MCF 10A (cell line): ENCODE data around the gene NR2C1. TPM values are rescaled to one million over a fixed set of nuclear protein-coding genes. Genes with fewer than 3 reads are reported as not detected.

Experiments
- BruUV-seq: library from RNA; stranded (reverse); fragments of 400-500 nt; replicated peaks from 2 replicates; lab custom pipeline; 2021; lab: Mats Ljungman, UMichigan
- CTCF ChIA-PET: fragments of 300-600 bp; sonication (Branson Sonifier 250); formaldehyde crosslinking; extraction: SDS; loops from one replicate; lab custom pipeline; 2021; ENCODE audit warnings: antibody characterized with exemption, inconsistent platforms; lab: Yijun Ruan, JAX
- POLR2A ChIA-PET: fragments of 300-600, 350-650 bp; sonication (Branson Sonifier 250); formaldehyde crosslinking; extraction: SDS; loops from one replicate; lab custom pipeline; 2020; ENCODE audit warnings: antibody characterized with exemption, inconsistent platforms; lab: Yijun Ruan, JAX
- DNase-seq: peaks from one replicate; pipeline ENCODE4 v3.0.0-alpha.2; 2018; ENCODE audit not compliant: unreplicated experiment
- H3K27ac Mint-ChIP-seq: one replicate; pipeline ENCODE4 v1.8.0; 2022; ENCODE audit warnings: mild to moderate bottlenecking, low read depth, mixed read lengths; ENCODE audit not compliant: unreplicated experiment
- H3K27me3 Mint-ChIP-seq: one replicate; pipeline ENCODE4 v1.8.0; 2022; ENCODE audit warnings: mixed read lengths; ENCODE audit not compliant: insufficient read depth, unreplicated experiment
- H3K36me3 Mint-ChIP-seq: one replicate; pipeline ENCODE4 v1.8.0; 2022; ENCODE audit warnings: mild to moderate bottlenecking, moderate library complexity, mixed read lengths; ENCODE audit not compliant: insufficient read depth, unreplicated experiment
- H3K4me1 Mint-ChIP-seq: one replicate; pipeline ENCODE4 v1.8.0; 2022; ENCODE audit warnings: mixed read lengths; ENCODE audit not compliant: insufficient read depth, unreplicated experiment
- H3K4me3 Mint-ChIP-seq: one replicate; pipeline ENCODE4 v1.8.0; 2022; ENCODE audit warnings: mild to moderate bottlenecking, moderate library complexity, mixed read lengths; ENCODE audit not compliant: unreplicated experiment
- H3K9me3 Mint-ChIP-seq: one replicate; pipeline ENCODE4 v1.8.0; 2022; ENCODE audit warnings: mixed read lengths; ENCODE audit not compliant: unreplicated experiment
- intact Hi-C: fragments of 100-400 bp; cut with micrococcal nuclease; formaldehyde crosslinking; loops from 2 replicates; pipeline ENCODE4 v1.14.1; 2022
- total RNA-seq: library from RNA; stranded (reverse); gene quantifications from 2 replicates; pipeline ENCODE4 v1.2.3, GENCODE V29; 2022
- TF ChIP-seq, protein P1 (sequence below): fragments of 200-600 bp; IDR thresholded peaks from one replicate; pipeline ENCODE4 v1.8.0; 2022; ENCODE audit warnings: antibody characterized with exemption, mild to moderate bottlenecking; ENCODE audit not compliant: unreplicated experiment

Gene NR2C1
- total RNA-seq, 1 experiment from 2014 or later = 29.0 TPM

GRCh38 chr12:95003213-95003920, 70.1 kb downstream of the NR2C1 start, which contains the start of gene NDUFA12:
NDUFA12 (minus strand) TSS chr12:95003697; CDS start chr12:95003680, 17 bp downstream.
- POLR2A ChIA-PET = interaction anchor here (0.6 to 3.0 kb wide), 27 partner anchors 9 to 471 kb away, joined by 3 to 29 read pairs (median 5); partner anchors contain the start of genes METAP2 and NR2C1
- TF ChIP-seq, protein P1, sequence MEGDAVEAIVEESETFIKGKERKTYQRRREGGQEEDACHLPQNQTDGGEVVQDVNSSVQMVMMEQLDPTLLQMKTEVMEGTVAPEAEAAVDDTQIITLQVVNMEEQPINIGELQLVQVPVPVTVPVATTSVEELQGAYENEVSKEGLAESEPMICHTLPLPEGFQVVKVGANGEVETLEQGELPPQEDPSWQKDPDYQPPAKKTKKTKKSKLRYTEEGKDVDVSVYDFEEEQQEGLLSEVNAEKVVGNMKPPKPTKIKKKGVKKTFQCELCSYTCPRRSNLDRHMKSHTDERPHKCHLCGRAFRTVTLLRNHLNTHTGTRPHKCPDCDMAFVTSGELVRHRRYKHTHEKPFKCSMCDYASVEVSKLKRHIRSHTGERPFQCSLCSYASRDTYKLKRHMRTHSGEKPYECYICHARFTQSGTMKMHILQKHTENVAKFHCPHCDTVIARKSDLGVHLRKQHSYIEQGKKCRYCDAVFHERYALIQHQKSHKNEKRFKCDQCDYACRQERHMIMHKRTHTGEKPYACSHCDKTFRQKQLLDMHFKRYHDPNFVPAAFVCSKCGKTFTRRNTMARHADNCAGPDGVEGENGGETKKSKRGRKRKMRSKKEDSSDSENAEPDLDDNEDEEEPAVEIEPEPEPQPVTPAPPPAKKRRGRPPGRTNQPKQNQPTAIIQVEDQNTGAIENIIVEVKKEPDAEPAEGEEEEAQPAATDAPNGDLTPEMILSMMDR = no peak
- H3K27me3 Mint-ChIP-seq = no peaks in the 10 kb centered on the region
- H3K4me1 Mint-ChIP-seq = peaks cover 14% of the 10 kb centered on the region
- peak; percentile 96 for DNase-seq
- H3K9me3 Mint-ChIP-seq = peaks cover 6% of the 10 kb centered on the region
- peaks cover 9% of the 10 kb centered on the region for H3K36me3 Mint-ChIP-seq
- intact Hi-C loops = no loop called here
- CTCF ChIA-PET = interaction anchor here (0.5 to 1.2 kb wide), 3 partner anchors 12 to 69 kb away, joined by 3 read pairs; no protein-coding TSS in a partner anchor
- peak within 1 kb of the TSS; percentile 94 for H3K4me3 Mint-ChIP-seq
- TSS peak; percentile 56 for BruUV-seq
- peak within 1 kb of the TSS; percentile 83 for H3K27ac Mint-ChIP-seq

DNA sequence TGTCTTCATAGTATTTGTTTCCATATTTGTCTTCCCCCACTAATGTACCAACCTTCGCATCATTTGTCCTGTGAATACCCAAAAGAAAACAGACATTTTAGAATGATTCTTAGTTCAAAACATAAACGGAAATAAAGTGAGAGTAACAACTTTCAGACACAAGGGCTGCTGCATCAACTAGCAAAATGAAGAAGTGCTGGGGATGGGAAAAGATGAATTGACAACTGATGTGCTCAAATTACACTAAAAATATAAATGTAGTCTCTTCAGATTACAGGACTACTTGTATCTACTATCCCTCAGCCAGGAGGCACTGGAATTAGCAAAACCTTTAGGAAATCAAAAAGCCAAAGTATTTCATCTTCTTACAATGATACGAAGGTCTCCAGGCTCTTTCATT, 70.7 kb downstream of the NR2C1 start:
- intact Hi-C loops = no loop called here
- peaks cover 6% of the 10 kb centered on the region for H3K9me3 Mint-ChIP-seq
- H3K4me3 Mint-ChIP-seq = peak overlapping the region; percentile 94
- ChIA-PET CTCF (interaction anchor here (0.7 kb wide), 2 partner anchors 55 to 70 kb away, joined by 3 to 6 read pairs; no protein-coding TSS in a partner anchor), POLR2A (interaction anchor here (0.7 to 3.0 kb wide), 15 partner anchors 8 to 463 kb away, joined by 3 to 29 read pairs (median 4); partner anchors contain the start of gene NR2C1)
- H3K27ac Mint-ChIP-seq = no peak overlapping the region
- H3K36me3 Mint-ChIP-seq = peaks cover 9% of the 10 kb centered on the region
- BruUV-seq = no TSS peak
- no peaks in the 10 kb centered on the region for H3K27me3 Mint-ChIP-seq
- TF ChIP-seq, protein P1 = no peak
- no peak for DNase-seq
- peaks cover 14% of the 10 kb centered on the region for H3K4me1 Mint-ChIP-seq

- CTCF ChIA-PET = interaction anchor here (0.6 kb wide), 1 partner anchor 338 kb away, joined by 4 read pairs; no protein-coding TSS in a partner anchor
Measured at GRCh38 chr12:94998326-94998725, 75.1 kb downstream of the NR2C1 start.

More at GRCh38 chr12:94998326-94998725, 75.1 kb downstream of the NR2C1 start:
- no peak for DNase-seq
- intact Hi-C loops = no loop called here
- H3K27me3 Mint-ChIP-seq = no peaks in the 10 kb centered on the region
- POLR2A ChIA-PET = interaction anchor here (0.6 kb wide), 1 partner anchor 218 kb away, joined by 3 read pairs; no protein-coding TSS in a partner anchor
- H3K27ac Mint-ChIP-seq = no peak overlapping the region
- H3K4me1 Mint-ChIP-seq = peaks cover 8% of the 10 kb centered on the region
- H3K36me3 Mint-ChIP-seq = peaks cover 38% of the 10 kb centered on the region
- no TSS peak for BruUV-seq
- no peak overlapping the region for H3K4me3 Mint-ChIP-seq
- H3K9me3 Mint-ChIP-seq = no peaks in the 10 kb centered on the region
- TF ChIP-seq, protein P1 = no peak
